Endothelial cell of hepatic sinusoid (primary cell): ENCODE measurements around the gene MIOX.

Experiments
- in situ Hi-C: cut with HindIII; loops from 2 replicates; pipeline ENCODE4 v1.10.0; 2017; ENCODE audit warnings: low sequenced_read_pairs

The MIOX gene

DNA sequence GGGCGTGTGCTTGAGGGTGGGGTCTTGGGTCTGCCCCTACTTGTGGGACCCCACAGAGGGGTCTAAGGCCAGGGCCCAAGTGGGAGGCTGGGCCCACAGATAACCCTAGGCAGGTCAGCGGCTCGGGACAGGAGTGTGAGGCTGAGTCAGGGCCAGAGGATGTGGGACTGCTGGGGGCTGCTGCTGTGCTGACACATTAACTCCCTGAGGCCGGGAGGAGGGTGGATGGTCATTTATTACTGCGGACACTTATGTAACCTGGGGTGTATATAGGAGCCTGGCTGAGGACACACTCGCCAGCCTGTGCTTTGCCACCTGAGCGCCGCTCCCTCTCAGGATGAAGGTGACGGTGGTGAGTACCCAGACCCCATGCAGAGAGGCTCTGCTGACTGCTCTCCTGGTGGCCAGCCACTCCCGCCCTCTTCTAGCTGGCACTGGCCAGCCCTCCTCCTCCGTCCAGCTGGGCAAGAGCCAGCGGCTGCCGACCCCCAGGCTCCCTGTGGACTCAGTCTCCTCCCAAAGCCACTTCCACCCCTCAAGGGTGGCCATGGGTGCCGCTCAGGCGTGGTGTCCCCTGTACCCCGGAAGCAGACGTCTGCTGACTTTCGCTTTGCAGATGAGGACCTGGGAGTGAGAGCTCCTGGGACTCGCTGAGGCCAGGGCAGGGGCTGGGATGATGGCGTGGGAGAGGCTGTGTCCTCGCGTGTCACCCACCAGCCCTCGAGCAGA, at the start of gene MIOX:
Gene MIOX (plus strand): TSS at position 299 of the 729 bp plus-strand sequence. CDS start 39 bp downstream, at position 338.
- in situ Hi-C loops: loop anchor here (5.0 kb wide), 2 partner anchors 34 to 134 kb away; no protein-coding TSS in a partner anchor

DNA sequence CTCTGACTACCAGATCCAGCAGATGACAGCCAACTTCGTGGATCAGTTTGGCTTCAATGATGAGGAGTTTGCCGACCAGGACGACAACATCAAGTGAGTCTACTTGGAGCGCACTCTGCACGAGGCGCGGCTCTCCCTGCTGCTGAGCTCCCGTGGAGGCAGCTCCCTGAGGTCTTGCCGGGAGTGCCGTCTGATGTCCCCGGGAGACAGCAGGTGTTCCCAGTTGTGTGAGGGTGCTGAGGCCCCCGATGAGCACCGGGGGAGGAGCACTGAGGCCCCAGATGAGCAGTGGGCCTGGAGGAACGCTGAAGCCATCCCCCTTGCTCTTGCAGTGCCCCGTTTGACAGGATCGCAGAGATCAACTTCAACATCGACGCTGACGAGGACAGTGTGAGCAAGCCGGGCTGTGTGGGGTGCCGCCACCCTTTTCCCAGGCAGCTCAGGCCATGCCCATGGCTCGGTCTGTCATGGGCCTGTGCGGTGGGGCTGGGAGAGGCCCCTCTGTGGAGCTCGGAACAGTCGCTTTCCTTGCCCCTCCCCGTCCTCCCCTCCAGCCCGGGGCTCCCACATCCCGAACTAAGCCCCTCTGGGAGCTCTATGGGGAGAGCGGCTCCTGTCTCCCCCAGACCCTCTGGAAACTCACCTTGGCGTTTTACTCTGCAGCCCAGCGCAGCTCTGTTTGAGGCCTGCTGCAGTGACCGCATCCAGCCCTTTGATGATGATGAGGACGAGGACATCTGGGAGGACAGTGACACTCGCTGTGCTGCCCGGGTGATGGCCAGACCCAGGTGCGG, 49.0 kb upstream of the MIOX start:
- in situ Hi-C loops: no loop called here

DNA sequence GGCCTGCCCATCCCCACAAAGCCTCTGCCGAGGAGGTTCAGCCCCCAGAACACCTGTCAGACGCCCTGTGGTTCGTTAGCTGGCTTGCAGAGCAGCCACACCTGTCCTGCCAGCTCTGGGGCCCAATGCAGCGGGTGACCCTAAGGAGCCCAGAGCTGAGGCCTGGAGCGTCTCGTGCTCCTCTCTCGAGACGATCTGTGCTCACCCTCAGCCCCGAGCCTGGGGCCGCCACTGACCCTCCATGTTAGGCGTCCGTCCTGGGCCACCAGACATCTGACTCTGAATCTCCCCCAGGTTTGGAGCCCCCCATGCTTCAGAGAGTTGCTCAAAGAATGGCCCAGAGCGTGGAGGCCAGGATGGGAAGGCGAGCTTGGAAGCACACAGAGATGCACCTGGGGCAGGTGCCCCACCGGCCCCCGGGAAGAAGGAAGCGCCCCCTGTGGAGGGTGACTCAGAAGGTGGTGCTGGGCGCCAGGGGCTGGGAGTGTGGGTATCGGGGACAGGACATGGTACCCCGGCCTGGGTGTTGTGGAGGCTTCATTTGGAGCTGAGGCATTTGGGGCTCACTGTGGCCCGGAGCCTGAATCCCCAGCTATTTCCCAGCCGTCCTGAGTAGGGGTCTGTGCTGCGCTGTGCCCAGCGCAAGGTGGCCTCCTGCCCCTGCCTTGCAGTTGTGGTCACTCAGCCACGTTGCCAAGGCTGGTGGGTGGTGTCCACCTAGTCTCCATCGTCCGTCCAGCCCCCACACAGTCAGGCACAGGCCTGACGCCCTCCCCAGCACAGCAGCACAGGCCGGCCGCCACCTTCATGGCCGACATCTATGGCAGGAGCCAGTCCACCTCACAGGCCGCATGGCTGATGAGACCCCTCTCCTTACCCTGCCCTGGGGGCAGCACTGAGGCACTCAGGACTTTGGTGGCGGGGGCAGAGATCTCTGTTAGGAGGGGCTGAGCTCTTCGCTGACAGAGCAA, 48.1 kb upstream of the MIOX start:
- in situ Hi-C loops: no loop called here

DNA sequence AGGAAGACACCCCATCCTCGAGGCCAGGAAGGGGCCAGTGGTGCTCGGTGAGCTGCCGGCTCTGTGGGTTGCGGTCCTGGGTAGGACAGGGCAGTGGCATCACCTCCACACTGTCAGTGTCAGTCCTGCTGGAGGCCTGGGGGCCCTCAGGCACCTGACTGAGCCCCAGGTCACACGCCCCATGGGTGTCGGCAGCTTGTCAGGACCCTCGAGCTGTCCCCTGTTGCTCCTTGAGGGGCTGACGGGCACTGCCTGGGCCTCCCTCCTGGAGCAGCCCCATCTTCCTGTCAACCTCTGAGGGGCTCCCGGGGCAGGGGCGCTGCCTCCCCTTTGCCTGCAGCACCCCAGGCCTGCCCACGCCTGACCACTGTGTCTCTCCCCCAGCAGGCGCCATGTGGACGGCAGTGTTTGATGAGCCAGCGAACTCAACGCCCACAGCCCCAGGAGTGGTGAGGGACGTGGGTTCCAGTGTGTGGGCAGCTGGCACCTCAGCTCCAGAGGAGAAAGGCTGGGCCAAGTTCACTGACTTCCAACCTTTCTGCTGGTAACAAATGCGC, 47.3 kb upstream of the MIOX start:
- in situ Hi-C loops: no loop called here

DNA sequence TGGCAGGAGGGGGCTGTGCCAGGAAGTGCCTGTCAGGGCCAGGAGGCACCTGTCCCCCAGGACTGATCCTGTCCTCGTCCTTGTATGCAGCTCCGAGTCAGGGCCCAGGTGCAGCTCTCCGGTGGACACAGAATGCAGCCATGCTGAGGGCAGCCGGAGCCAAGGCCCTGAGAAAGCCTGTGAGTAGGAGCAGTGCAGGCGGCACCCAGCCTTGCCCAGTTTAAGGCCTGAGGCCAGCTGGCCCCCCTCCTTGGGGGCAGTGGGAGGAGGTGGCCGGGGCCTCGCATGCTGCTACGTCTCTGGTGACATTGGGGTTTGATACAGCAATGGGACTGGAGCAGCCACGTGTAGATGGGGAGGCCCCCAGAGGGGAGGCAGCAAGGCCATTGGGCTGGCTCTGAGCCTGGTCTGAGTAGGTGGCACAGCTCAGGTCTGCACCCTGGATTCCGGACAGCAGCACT, 46.8 kb upstream of the MIOX start:
- in situ Hi-C loops: no loop called here

DNA sequence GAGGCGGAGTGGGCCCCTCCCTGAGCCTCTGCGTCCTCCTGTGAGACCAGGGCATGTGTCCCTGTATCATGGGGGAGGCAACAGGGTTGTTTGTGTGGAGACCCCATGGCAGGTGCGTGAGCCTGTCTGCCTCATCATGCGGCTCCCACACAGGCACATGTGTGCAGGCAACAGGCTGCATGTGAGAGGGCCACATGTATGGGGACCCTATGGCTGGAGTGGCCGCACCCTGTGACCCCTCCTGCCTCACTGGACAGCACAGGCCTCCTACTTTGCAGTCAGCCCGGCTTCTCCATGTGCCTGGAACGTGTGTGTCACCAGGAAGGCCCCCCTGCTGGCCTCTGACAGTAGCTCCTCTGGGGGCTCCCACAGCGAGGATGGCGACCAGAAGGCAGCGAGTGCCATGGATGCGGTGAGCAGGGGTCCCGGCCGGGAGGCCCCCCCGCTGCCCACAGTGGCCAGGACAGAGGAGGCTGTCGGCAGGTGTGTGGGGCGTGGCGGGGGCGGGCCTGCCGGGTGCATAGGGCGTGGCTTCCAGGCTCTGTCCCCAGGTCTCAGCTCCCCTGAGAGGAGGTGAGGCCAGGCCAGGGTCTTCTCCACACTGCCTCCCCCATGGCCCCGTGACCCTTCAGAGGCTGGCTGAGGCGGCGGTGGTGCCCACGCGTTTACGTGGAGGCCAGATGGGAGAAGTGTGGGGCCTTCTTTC, 46.0 kb upstream of the MIOX start:
- in situ Hi-C loops: no loop called here

DNA sequence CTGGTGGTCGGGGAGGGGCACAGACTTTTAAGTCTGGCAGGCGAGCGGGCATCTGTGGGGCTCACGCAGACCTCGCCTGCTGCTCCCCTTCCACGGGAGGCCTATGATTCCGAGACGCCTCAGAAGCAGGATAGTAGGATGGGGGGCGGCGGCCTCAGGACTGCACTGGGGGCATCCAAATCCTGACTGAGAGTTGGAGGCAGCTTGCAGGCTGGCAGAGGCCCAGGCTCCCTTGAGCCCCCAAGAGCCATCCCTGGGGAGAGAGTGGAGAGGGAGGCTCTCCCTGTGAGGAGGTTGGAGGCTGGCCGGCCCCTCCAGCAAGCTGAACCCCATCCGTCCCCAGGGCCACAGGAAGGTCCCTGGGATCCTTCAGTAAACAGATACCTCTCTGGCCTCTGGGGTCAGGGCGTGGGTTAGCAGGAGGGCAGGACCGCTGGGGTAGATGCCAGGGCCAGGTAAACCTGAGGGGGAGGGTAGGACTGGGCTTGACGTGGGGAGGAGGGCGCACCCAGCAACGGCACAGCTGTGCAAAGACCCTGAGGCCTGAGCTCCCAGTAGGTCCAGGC, 45.1 kb upstream of the MIOX start:
- in situ Hi-C loops: no loop called here

DNA sequence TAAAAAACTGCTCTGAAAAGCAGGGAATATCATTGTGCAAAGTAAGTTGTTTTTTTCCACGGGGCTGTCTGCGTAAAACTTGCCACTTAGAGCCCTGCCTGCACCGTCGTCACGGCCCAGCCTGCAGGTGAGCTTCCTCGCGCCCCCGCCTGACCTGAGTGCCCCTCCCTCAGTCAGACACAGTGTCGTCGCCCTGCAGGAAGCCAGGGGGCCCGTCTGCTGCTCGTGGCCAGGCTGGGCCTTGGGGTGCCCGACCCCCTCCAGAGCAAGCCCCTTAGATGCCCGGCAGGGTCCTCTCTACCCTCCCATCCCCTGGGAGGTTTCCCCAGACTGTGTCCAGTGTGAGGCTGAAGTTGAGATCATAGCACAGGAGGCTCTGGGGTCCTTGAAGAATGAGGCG, 43.5 kb upstream of the MIOX start:
- in situ Hi-C loops: no loop called here

DNA sequence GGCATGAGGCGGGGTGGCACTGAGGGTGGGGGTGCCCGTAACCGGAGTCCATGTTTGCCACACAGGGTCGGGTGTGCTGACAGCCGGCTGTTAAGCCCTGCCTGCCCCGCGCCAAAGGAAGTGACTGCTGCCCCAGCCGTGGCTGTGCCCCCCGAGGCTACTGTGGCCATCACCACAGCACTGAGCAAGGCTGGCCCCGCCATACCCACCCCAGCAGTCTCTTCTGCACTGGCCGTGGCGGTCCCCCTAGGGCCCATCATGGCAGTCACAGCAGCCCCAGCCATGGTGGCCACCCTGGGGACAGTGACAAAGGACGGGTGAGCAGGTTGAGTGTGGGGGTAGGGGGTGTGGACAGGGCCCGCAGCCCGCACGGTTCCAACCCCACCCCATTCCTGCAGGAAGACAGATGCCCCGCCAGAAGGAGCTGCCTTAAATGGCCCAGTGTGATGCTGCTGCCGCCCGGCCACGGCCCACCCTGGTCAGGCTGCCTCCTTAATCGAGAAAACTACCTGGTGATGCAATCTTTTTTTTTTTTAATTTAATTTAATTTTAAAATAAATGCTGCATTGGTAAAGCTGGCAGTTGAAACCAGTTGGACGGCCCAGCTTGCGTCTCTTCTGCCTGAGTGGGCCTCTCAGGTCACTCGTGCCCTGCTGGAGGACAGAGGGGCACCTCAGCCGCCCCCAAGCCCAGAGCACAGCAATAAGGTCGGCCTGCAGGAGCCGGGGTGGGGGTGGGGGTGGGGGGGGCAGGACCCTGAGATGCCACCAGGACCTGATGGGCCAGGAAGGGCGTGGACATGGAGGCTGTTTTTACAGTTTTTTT, 42.6 kb upstream of the MIOX start:
- in situ Hi-C loops: no loop called here

DNA sequence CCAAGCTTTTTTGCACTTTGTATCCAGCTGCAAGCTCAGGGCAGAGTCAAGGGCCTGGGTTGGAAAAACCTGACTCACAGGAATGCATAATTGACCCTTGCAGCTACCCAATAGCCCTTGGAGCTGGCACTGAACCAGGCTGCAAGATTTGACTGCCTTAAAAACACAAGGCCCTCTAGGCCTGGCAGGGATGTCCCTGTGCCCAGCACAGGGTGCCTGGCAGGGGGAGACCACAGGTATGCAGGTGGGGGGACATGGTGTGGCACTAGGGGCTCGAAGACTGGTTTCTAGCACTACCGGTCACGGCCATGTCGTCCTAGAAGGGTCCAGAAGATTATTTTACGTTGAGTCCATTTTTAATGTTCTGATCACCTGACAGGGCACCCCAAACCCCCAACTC, 42.0 kb upstream of the MIOX start:
- in situ Hi-C loops: no loop called here

DNA sequence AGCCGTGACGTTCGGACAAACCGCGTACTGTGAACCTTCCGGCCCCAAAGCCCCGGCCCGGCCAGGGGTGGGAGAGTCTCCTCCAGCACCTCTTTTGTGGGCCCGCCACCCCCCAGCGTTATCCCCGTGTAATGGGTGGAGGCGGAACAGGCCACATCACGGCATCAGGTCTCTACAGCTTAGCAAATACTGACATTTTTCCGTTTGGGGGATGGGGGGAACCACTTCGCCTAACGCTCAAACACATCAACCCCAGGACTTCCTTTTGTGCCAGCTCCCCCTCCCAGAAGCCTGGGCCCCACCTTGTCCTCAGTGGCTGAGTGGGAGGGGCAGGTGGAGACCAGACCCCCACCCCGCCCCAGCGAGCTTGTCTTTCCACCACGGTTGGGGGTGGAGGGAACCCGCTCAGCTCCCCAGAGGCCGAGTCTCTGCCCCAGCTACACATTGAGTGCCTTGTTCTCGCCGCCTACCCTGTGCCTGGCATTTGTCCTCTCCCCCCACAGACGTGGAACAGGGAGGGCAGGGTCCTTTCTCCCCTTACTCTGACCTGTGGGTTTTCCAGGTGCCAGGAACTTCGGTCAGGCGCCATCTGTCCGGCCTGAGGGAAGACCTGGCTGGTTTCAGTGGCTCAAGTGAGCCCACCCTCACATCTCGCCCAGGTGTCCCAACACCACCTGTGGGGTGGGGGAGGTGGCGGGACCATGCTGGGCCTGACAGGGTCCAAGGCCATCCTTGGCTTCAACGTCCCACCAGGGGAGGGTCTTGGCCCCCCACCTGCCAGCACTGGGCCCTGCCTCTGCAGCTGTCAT, 41.4 kb upstream of the MIOX start:
- in situ Hi-C loops: no loop called here

DNA sequence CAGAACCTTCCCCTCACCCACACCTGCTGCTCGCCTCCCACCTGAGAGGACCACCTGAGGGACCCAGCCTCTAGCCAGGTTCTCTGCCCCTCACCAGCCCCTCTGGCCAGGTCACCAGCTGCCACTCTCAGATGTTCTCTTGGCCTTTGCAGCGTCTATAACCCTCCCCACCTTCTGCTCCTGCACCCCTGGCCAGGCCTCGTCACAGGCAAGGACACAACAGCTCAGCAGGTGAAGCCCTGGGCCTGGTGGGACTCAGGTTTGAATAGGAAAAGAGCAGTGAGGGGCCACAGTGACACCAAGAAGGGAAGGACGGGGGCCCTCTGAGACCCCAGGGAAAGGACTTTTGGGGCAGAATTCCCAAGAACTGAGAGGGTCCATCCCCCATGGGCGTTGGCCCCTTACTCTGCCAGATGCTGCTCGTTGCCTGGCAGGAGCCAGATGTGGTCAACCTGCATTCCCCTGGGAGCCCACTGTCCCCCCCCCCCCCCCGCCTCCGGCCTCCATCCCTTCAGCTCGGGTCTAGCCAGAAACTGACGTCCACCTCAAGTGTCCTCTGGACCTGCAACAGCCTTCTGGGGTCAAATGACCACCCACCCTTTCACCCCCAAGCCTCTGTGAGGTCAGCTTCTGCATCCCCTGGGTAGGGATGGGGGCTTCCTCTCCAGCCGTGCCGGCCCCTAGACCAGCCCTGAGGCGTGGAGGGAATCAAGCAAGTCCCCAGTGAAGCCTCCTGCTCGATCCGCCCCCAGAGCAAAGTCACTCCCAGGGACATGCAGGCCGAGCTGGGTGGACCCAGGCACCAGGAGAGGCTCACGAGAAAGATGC, 40.6 kb upstream of the MIOX start:
- in situ Hi-C loops: no loop called here

DNA sequence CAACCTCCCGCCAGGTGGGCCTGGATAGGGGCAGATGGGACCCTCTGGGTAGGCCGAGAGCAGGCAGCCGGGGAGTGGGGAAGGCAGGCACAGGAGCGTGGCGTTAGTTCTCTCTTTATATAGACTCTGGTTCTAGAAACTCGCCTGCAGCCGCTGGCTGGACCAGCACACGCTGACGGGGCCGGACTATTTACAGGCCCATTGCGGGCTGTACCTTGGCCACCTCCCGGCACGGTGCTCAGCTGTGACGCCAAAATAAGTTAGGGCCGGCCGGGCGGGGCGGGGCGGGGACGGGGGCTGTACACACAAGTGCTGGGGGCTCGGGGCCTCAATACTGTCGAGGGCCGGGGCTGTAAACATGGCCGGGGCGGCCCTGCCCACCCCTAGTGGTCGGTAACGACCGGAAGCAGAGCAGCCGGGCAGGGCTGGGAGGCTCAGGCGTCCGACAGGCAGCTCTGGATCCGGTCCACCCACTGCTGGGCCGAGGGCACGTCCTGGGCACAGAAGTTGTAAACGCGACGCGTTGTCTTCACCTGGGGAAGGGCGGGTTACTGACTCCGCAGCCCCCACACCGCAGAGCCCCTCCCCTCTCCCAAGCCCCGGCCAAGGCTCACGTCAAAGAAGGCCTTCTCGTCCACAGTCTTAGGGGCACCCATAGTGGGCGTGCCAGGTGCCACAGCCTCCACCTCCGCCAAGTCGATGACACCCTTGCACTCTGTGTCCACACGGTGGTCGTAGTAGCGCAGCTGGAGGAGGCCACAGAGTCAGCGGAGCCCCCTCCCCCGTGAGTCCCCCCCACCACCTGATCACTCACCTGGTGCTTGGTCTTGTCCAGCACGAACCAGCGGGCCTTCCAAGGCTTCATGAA, 39.7 kb upstream of the MIOX start:
- in situ Hi-C loops: no loop called here

DNA sequence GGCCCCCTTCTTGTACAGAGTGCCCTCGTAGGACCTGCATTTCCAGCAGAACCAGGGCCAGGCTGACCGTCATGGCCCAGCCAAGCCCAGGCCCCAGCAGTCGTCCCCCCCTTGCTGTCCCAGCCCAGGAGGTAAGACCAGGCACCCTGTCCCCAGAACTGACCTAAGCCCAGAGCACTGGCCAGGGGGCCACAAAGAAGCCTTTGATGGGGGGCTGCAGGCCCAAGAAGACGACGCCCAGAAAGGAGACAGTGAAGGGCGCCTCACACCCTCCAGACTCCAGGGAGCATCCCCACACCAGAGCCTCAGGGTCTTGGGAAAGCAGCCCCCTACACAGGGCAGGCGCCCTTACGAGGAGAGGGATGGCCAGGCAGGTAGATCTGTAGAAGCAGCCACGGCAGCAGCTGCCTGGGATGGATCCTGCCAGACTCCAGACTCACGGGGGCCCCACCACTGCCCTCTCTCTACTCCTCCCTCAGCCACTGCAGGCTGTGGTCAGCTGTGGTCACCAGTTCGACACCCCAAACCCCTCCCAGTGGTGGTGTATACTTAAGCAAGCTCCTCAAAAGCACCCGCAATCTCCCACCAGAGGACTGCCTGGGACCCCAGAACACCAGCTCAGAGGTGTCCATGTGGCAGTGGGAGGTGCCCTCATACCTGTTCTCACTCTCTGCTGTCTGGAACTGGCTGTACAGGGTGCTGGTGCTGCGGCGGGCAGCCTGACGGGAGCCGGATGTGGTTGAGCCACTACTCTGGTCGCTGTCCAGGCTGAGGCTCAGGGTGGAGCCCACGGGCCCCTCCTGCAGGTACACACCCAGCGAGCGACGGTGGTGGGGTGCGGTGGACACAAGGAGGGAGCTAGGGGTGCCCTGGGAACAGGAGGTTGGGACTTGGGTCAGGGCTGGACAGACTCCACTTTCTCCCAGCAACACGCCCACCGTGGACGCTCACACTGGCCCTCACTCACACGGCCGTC, 38.8 kb upstream of the MIOX start:
- in situ Hi-C loops: no loop called here

DNA sequence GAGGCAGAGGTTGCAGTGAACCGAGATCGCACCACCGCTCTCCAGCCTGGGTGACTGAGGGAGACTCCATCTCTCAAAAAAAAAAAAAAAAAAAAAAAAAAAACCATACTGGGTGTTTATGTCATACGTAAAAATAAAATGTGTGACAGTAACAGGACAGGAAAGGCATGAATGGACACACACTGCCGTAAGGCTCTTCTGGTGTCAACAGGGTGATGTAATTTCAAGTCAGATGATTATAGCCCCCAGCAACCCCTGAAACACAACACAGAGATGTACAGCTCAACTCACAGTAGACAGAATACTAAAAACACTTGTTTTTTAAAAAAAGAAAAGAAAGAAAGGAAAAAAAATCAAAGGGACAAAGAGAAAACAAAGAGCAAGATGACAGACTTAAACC, 34.0 kb upstream of the MIOX start:
- in situ Hi-C loops: loop anchor here (5.0 kb wide), 1 partner anchor 35 kb away; the partner anchor contains the start of gene MIOX
